ENCODE measurements around the gene MRTFA.
"Not testable (repeated sequence)": the region's sequence is repeated elsewhere in the genome, so short reads cannot be mapped to it uniquely, and the experiment has no call there.

MRTFA gene

DNA sequence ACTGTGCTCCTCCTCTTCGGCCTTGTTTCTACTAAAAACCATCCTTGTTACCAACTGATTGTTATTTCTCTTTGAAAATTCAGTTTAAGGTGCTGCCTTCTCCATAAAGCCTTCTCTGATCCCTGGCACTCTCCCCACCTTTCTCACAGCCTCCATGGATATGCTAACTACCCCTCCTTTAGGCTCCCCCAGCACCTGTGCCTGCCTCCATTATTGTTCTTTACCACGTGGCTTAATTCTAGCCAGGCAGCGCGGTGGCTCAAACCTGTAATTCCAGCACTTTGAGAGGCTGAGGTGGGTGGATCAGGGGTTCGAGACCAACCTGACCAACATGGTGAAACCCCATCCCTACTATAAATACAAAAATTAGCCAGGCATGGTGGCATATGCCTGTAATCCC lies 96.3 kb downstream of the MRTFA start:
- no peak for DNase-seq
- no peaks in the 10 kb centered on the region for H3K27me3 ChIP-seq (replicated peaks)
- no peak for TF ChIP-seq CTCF (IDR thresholded peaks at IDR 0.05; ENCODE audit: low read depth, low read length, missing control alignments)
- H3K36me3 ChIP-seq (replicated peaks): no peaks in the 10 kb centered on the region
- no peak overlapping the region for H3K27ac ChIP-seq
- in situ Hi-C loops (cut with HindIII; ENCODE audit: low pct_ligation_motif_present, low sequenced_read_pairs): loop anchor here (25.0 kb wide), 1 partner anchor 97 kb away; the partner anchor contains the start of gene MRTFA
- H3K4me3 ChIP-seq (ENCODE audit: low read depth, low read length): no peak overlapping the region

- in situ Hi-C loops (cut with HindIII; ENCODE audit: low pct_ligation_motif_present, low sequenced_read_pairs): loop anchor here (25.0 kb wide), 1 partner anchor 101 kb away; the partner anchor contains the start of gene MRTFA
- H3K27ac ChIP-seq; H3K4me3 ChIP-seq (ENCODE audit: low read depth, low read length); H3K36me3 ChIP-seq (replicated peaks); H3K27me3 ChIP-seq (replicated peaks); DNase-seq: not testable (repeated sequence)
Observed at GRCh38 chr22:40536149-40536548, 100.4 kb downstream of the MRTFA start.

DNA sequence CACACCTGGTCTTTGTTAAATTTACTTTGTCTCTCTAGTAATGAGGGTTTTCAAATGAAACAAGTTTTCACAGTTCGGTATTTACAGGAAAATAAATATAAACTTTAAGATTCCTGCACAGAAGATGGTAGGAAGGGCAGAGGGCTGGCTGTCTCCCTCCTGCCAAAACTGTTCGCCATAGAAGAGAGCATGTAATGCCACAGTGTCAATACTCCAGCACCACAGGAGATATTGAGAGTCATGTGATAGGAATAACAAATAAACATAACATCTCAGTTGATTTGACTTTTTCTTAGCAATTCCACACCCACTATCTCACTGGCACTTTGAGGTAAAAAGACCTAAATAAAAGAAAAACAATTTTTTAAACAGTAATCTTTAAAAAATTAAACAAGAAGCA lies 100.9 kb downstream of the MRTFA start:
- H3K4me3 ChIP-seq (ENCODE audit: low read depth, low read length): no peak overlapping the region
- in situ Hi-C loops (cut with HindIII; ENCODE audit: low pct_ligation_motif_present, low sequenced_read_pairs): loop anchor here (25.0 kb wide), 1 partner anchor 102 kb away; the partner anchor contains the start of gene MRTFA
- H3K27me3 ChIP-seq (replicated peaks): no peaks in the 10 kb centered on the region
- H3K27ac ChIP-seq: peak overlapping the region; percentile 42
- TF ChIP-seq CTCF (IDR thresholded peaks at IDR 0.05; ENCODE audit: low read depth, low read length, missing control alignments): no peak
- H3K36me3 ChIP-seq (replicated peaks): no peaks in the 10 kb centered on the region
- no peak for DNase-seq

- H3K36me3 ChIP-seq (replicated peaks): no peaks in the 10 kb centered on the region
- DNase-seq: no peak
- H3K27ac ChIP-seq: peak overlapping the region; percentile 70
- H3K27me3 ChIP-seq (replicated peaks): no peaks in the 10 kb centered on the region
- in situ Hi-C loops (cut with HindIII; ENCODE audit: low pct_ligation_motif_present, low sequenced_read_pairs): loop anchor here (25.0 kb wide), 1 partner anchor 102 kb away; the partner anchor contains the start of gene MRTFA
- H3K4me3 ChIP-seq (ENCODE audit: low read depth, low read length): no peak overlapping the region
- TF ChIP-seq CTCF (IDR thresholded peaks at IDR 0.05; ENCODE audit: low read depth, low read length, missing control alignments): no peak
Observed at GRCh38 chr22:40535189-40535512, 101.4 kb downstream of the MRTFA start.

DNA sequence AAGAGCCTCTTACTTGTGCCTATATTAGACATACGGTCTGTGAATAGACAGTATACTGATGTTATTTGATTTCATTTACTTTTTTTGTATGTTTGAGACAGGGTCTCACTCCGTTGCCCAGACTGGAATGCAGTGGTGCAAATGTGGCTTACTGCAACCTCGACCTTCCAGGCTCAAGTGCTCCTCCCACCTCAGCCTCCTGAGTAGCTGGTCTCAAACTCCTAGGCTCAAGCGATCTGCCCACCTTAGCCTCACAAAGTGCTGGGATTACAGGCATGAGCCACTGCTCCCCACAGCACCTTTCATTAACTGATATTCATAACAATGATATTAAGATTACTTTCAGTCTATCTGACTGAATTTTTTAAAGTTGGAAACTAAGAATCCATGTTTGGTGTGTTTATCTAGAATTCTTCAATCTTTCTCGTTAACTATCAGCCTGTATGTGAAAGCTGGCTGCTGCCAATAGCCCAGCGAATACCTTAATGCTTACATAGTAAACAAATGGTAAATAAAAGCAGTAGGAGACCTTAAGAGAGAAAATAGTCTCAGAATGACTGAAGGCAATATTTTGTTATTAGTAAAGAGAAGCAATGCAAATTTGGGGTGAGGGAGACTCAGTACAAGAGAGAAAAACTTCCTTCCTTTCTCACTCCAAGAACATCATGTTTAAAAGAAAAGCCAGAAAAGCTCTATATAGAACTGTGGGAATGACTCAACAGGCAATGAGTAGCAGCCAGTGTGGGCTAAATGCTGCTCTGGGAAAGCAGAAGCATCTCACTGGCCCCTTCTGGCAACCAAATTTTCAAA lies 101.9 kb downstream of the MRTFA start:
- Histone ChIP-seq H3K27ac (peak overlapping the region; percentile 70), H3K27me3 (replicated peaks) (no peaks in the 10 kb centered on the region), H3K36me3 (replicated peaks) (no peaks in the 10 kb centered on the region), H3K4me3 (ENCODE audit: low read depth, low read length) (no peak overlapping the region)
- TF ChIP-seq CTCF (IDR thresholded peaks at IDR 0.05; ENCODE audit: low read depth, low read length, missing control alignments): no peak
- in situ Hi-C loops (cut with HindIII; ENCODE audit: low pct_ligation_motif_present, low sequenced_read_pairs): loop anchor here (25.0 kb wide), 1 partner anchor 103 kb away; the partner anchor contains the start of gene MRTFA
- peak; percentile 51 for DNase-seq

DNA sequence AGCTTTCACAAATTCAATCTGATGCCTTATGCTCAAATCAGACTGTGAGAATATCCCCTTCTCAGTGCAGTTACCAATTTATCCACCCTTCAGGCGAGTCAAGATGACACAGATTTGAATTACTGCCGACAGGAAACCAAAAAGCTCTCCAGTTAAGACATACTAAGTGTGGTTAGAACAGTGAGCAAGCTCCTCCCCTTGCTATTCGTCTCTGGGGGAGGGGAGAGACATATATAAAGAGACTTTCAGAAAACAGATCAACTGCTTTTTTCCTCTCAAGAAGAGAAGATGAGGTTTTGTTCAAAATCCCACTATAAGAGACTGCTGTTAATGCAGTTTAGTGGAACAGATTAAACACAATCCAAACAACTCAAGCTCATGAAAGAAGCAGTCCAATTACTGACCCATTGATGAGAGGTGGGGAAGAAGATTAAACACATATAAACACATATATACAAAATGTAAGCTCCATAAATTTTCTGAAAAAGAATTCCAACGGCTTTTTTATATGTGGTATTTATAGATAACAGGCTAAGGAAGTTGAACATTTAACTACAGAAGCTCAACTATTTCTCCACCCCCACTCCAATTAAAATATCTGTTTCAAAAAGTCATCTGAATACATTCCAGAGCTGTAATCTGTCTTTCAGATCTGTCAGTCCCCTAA lies 102.7 kb downstream of the MRTFA start:
- H3K27me3 ChIP-seq (replicated peaks): no peaks in the 10 kb centered on the region
- peak overlapping the region; percentile 70 for H3K27ac ChIP-seq
- peak; percentile 69 for DNase-seq
- no peak for TF ChIP-seq CTCF (IDR thresholded peaks at IDR 0.05; ENCODE audit: low read depth, low read length, missing control alignments)
- in situ Hi-C loops (cut with HindIII; ENCODE audit: low pct_ligation_motif_present, low sequenced_read_pairs): loop anchor here (25.0 kb wide), 1 partner anchor 103 kb away; the partner anchor contains the start of gene MRTFA
- H3K36me3 ChIP-seq (replicated peaks): no peaks in the 10 kb centered on the region
- H3K4me3 ChIP-seq (ENCODE audit: low read depth, low read length): peak overlapping the region; percentile 58

Data from brain microvascular endothelial cell (primary cell).